ENCODE measurements around the gene SEMA6A. TPM values are rescaled to one million over a fixed set of nuclear protein-coding genes. Genes with fewer than 3 reads are reported as not detected.

SEMA6A gene
- polyA plus RNA-seq, 1 of the 3 experiments (the other 2 are of a cell fraction) = 0.18 TPM

DNA sequence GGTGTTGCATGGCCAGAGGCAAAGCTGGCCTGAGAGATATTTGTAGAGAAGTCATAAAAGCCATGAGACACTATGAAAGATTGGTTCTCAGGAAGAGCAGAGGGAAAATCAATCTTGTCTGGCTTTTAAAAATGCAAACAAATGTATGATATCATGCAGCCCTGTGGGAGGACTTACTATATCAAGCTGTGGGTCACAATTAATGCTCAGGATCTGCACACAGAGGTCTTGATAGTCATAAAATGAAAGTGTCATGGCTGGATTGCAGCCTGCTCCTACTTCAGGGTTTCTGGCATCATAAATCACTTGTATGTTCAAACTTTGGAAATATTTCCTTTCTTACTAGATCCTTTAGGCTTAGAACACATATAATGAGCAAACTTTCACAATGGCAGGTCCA is 151.5 kb downstream of the SEMA6A start:
- Histone ChIP-seq H4K20me1 (ENCODE audit: insufficient read depth) (no peaks in the 10 kb centered on the region), H3K4me1 (ENCODE audit: control insufficient read depth in 1 of 2, insufficient read depth in 2 of 2, low read depth in 1 of 2, low read length in 1 of 2) (no peaks in the 10 kb centered on the region), H3K79me2 (ENCODE audit: insufficient read depth) (no peaks in the 10 kb centered on the region), H3F3A (replicated peaks; ENCODE audit: insufficient read depth) (no peaks in the 10 kb centered on the region), H3K4me2 (no peak overlapping the region), H3K27ac (ENCODE audit: low read depth in 2 of 2, low read length in 1 of 2) (no peak overlapping the region), H2AFZ (ENCODE audit: low read depth) (no peak overlapping the region), H3K9me3 (no peaks in the 10 kb centered on the region), H3K4me3 (ENCODE audit: low read depth in 2 of 2, low read length in 1 of 2) (no peak overlapping the region), H3K9me2 (no peaks in the 10 kb centered on the region), H3K9ac (no peak overlapping the region), H3K36me3 (replicated peaks in 1 of 2; ENCODE audit: control insufficient read depth in 1 of 2, insufficient read depth in 2 of 2, low read length in 1 of 2) (no peaks in the 10 kb centered on the region), H3K27me3 (ENCODE audit: insufficient read depth) (no peaks in the 10 kb centered on the region)
- ChIA-PET POLR2A (no interaction called here), CTCF (interaction anchor here (0.7 kb wide), 1 partner anchor 63 kb away, joined by 3 read pairs; no protein-coding TSS in a partner anchor)
- TF ChIP-seq TCF12 (IDR thresholded peaks at IDR 0.05) = no peak
- no peak for TF ChIP-seq GATA2 (CRISPR knock-in tag; IDR thresholded peaks at IDR 0.05)
- TF ChIP-seq MXI1 (IDR thresholded peaks at IDR 0.05; ENCODE audit: low read depth, low read length) = no peak
- no peak for TF ChIP-seq RAD21 (IDR thresholded peaks at IDR 0.05; ENCODE audit: low read length)
- no peak for TF ChIP-seq MEF2A (IDR thresholded peaks at IDR 0.05; ENCODE audit: borderline replicate concordance, low read depth)
- TF ChIP-seq FOXM1 (IDR thresholded peaks at IDR 0.05; ENCODE audit: low read depth) = no peak
- TF ChIP-seq, protein P1, sequence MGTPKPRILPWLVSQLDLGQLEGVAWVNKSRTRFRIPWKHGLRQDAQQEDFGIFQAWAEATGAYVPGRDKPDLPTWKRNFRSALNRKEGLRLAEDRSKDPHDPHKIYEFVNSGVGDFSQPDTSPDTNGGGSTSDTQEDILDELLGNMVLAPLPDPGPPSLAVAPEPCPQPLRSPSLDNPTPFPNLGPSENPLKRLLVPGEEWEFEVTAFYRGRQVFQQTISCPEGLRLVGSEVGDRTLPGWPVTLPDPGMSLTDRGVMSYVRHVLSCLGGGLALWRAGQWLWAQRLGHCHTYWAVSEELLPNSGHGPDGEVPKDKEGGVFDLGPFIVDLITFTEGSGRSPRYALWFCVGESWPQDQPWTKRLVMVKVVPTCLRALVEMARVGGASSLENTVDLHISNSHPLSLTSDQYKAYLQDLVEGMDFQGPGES (IDR thresholded peaks at IDR 0.05; ENCODE audit: low read depth, low read length) = no peak
- TF ChIP-seq SMC3 (IDR thresholded peaks at IDR 0.05; ENCODE audit: low read depth, low read length) = no peak
- no peak for TF ChIP-seq GABPA (IDR thresholded peaks at IDR 0.05; ENCODE audit: low read depth)
- DNase-seq = no peak

DNA sequence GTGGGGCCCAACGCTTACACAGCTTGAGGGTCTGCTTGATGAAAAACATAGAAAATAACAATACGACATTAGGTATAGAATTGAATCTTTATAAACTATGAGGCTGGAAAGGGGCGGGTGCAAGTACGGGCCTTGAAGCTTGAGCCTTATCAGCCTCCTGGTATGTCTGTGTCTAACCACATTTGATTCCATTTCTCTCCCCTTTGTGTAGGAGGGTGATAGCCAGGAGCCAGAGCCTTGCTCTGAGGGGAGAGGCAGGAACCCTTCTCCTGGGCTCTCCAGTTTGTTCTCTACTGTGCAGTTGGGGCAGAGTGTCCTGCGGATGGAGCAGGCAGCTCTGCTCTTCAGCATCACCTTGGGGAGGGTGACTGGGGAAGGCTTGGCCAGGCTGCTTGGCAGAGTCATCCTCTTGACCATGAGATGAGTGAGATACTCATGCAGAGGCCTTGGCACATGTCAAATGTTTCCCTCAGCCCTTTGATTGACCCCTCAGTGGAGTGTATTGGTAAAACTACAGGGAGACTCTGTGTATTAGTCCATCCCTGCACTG is 153.5 kb downstream of the SEMA6A start:
- Histone ChIP-seq H3K27me3 (ENCODE audit: insufficient read depth) (no peaks in the 10 kb centered on the region), H3K9me2 (no peaks in the 10 kb centered on the region), H3K4me1 (ENCODE audit: control insufficient read depth in 1 of 2, insufficient read depth in 2 of 2, low read depth in 1 of 2, low read length in 1 of 2) (no peaks in the 10 kb centered on the region), H3K9ac (no peak overlapping the region), H3K27ac (ENCODE audit: low read depth in 2 of 2, low read length in 1 of 2) (no peak overlapping the region), H2AFZ (ENCODE audit: low read depth) (no peak overlapping the region), H3K9me3 (no peaks in the 10 kb centered on the region), H3K4me3 (ENCODE audit: low read depth in 2 of 2, low read length in 1 of 2) (no peak overlapping the region), H3K79me2 (ENCODE audit: insufficient read depth) (no peaks in the 10 kb centered on the region), H3K4me2 (no peak overlapping the region), H3K36me3 (replicated peaks in 1 of 2; ENCODE audit: control insufficient read depth in 1 of 2, insufficient read depth in 2 of 2, low read length in 1 of 2) (no peaks in the 10 kb centered on the region), H3F3A (replicated peaks; ENCODE audit: insufficient read depth) (no peaks in the 10 kb centered on the region), H4K20me1 (ENCODE audit: insufficient read depth) (no peaks in the 10 kb centered on the region)
- 91% methylated on average over 5 of the region's 5 CpGs for WGBS (ENCODE audit: low lambda C conversion rate)
- CTCF ChIA-PET = no interaction called here
- no peak for DNase-seq
- POLR2A ChIA-PET = no interaction called here
- TF ChIP-seq RXRA (IDR thresholded peaks at IDR 0.05; ENCODE audit: borderline replicate concordance, low read depth) (no peak), EZH2phosphoT487 (IDR thresholded peaks at IDR 0.05; ENCODE audit: borderline replicate concordance, low read depth) (no peak)

DNA sequence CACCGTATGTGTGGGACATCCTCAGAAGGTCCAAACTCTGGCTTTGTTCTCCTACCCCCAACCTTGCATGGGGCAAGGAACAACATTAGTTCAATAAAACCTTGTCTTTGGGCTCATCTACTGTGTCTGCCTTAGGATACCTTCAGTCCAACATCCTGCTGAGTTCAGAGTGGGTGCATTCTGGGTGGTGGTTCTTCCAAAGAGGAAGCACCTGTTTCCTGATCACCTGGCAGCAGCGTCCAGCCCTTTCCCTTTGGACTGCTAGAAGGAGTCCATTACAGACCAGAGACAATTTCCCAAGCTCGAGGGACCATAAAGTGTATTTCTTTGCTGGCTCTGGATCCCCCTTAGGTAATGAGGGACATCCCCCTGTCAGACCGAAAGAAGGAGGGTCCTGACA is 154.1 kb downstream of the SEMA6A start:
- no peaks in the 10 kb centered on the region for H3K9me2 ChIP-seq
- no peaks in the 10 kb centered on the region for H3K79me2 ChIP-seq (ENCODE audit: insufficient read depth)
- H3K4me1 ChIP-seq (ENCODE audit: control insufficient read depth in 1 of 2, insufficient read depth in 2 of 2, low read depth in 1 of 2, low read length in 1 of 2) = no peaks in the 10 kb centered on the region
- no peaks in the 10 kb centered on the region for H3K36me3 ChIP-seq (replicated peaks in 1 of 2; ENCODE audit: control insufficient read depth in 1 of 2, insufficient read depth in 2 of 2, low read length in 1 of 2)
- WGBS (ENCODE audit: low lambda C conversion rate) = 79% methylated on average over 4 of the region's 4 CpGs
- no peak overlapping the region for H2AFZ ChIP-seq (ENCODE audit: low read depth)
- ChIA-PET POLR2A (no interaction called here), CTCF (no interaction called here)
- no peaks in the 10 kb centered on the region for H3K9me3 ChIP-seq
- H4K20me1 ChIP-seq (ENCODE audit: insufficient read depth) = no peaks in the 10 kb centered on the region
- H3F3A ChIP-seq (replicated peaks; ENCODE audit: insufficient read depth) = no peaks in the 10 kb centered on the region
- H3K27ac ChIP-seq (ENCODE audit: low read depth in 2 of 2, low read length in 1 of 2) = no peak overlapping the region
- no peaks in the 10 kb centered on the region for H3K27me3 ChIP-seq (ENCODE audit: insufficient read depth)
- no peak overlapping the region for H3K4me2 ChIP-seq
- TF ChIP-seq, protein P2, sequence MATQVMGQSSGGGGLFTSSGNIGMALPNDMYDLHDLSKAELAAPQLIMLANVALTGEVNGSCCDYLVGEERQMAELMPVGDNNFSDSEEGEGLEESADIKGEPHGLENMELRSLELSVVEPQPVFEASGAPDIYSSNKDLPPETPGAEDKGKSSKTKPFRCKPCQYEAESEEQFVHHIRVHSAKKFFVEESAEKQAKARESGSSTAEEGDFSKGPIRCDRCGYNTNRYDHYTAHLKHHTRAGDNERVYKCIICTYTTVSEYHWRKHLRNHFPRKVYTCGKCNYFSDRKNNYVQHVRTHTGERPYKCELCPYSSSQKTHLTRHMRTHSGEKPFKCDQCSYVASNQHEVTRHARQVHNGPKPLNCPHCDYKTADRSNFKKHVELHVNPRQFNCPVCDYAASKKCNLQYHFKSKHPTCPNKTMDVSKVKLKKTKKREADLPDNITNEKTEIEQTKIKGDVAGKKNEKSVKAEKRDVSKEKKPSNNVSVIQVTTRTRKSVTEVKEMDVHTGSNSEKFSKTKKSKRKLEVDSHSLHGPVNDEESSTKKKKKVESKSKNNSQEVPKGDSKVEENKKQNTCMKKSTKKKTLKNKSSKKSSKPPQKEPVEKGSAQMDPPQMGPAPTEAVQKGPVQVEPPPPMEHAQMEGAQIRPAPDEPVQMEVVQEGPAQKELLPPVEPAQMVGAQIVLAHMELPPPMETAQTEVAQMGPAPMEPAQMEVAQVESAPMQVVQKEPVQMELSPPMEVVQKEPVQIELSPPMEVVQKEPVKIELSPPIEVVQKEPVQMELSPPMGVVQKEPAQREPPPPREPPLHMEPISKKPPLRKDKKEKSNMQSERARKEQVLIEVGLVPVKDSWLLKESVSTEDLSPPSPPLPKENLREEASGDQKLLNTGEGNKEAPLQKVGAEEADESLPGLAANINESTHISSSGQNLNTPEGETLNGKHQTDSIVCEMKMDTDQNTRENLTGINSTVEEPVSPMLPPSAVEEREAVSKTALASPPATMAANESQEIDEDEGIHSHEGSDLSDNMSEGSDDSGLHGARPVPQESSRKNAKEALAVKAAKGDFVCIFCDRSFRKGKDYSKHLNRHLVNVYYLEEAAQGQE (IDR thresholded peaks at IDR 0.05; ENCODE audit: low read depth, low read length) = no peak
- TF ChIP-seq RAD21 (IDR thresholded peaks at IDR 0.05; ENCODE audit: low read length) = no peak
- no peak overlapping the region for H3K9ac ChIP-seq
- no peak for DNase-seq
- no peak overlapping the region for H3K4me3 ChIP-seq (ENCODE audit: low read depth in 2 of 2, low read length in 1 of 2)
